OCI-LY3 (cell line): ENCODE measurements around the gene VRTN.

Experiments used
- H2AFZ ChIP-seq: fragments of 200-600, 300-600 bp; shearing (Covaris generic); 2 replicates; pipeline ENCODE4 v1.6.0; 2014; ENCODE audit warnings: antibody characterized with exemption, low read depth, low read length
- H3K27ac ChIP-seq: fragments of 200-600, 300-600 bp; sonication (generic); 2 replicates; pipeline ENCODE4 v1.5.1; 2014; ENCODE audit warnings: mild to moderate bottlenecking, low read length, moderate library complexity, mixed read lengths
- H3K27me3 ChIP-seq: fragments of 200-600, 300-600 bp; sonication (generic); 2 replicates; pipeline ENCODE4 v1.6.1; 2014; ENCODE audit warnings: low read depth, low read length, mixed read lengths
- H3K36me3 ChIP-seq: fragments of 200-600, 300-600 bp; sonication (generic); replicated peaks from 2 replicates; pipeline ENCODE3; 2014; ENCODE audit warnings: low read depth, low read length, mixed read lengths
- H3K4me1 ChIP-seq: fragments of 300-600, 200-600 bp; sonication (generic); 2 replicates; pipeline ENCODE4 v1.6.1; 2014; ENCODE audit warnings: low read length, mixed read lengths
- H3K4me2 ChIP-seq: fragments of 200-600, 300-600 bp; sonication (generic); 2 replicates; pipeline ENCODE4 v1.6.1; 2014; ENCODE audit warnings: low read length, mixed read lengths
- H3K4me3 ChIP-seq: fragments of 300-600, 200-600 bp; sonication (generic); 2 replicates; pipeline ENCODE4 v1.5.1; 2014; ENCODE audit warnings: antibody characterized with exemption, mild to moderate bottlenecking, low read length, moderate library complexity
- H3K79me2 ChIP-seq: fragments of 300-600, 200-600 bp; shearing (Covaris generic); 2 replicates; pipeline ENCODE4 v1.6.1; 2014; ENCODE audit warnings: mild to moderate bottlenecking, low read length, mixed read lengths
- H3K9ac ChIP-seq: fragments of 300-600, 200-600 bp; shearing (Covaris generic); 2 replicates; pipeline ENCODE4 v1.6.0; 2014; ENCODE audit warnings: mild to moderate bottlenecking, low read length, moderate library complexity
- H3K9me3 ChIP-seq: fragments of 200-600, 300-600 bp; shearing (Covaris generic); 2 replicates; pipeline ENCODE4 v1.6.1; 2014; ENCODE audit warnings: low read length, mixed read lengths; ENCODE audit not compliant: insufficient read depth
- H4K20me1 ChIP-seq: fragments of 200-600, 300-600 bp; sonication (generic); 2 replicates; pipeline ENCODE4 v1.6.1; 2016; ENCODE audit warnings: low read length, mixed read lengths; ENCODE audit not compliant: insufficient read depth
- CTCF ChIP-seq: fragments of 200-600, 300-600 bp; sonication (generic); IDR thresholded peaks from 2 replicates; pipeline ENCODE4 v1.5.1; 2014; ENCODE audit warnings: antibody characterized with exemption, low read length, low read depth
- EZH2phosphoT487 ChIP-seq: fragments of 200-600 bp; shearing (Covaris generic); IDR thresholded peaks from 2 replicates; pipeline ENCODE4 v1.6.1; 2018; ENCODE audit warnings: antibody characterized with exemption, mixed run types, low read depth

The VRTN gene

GRCh38 chr14:74362361-74362915, 14.2 kb downstream of the VRTN start:
- Histone ChIP-seq H3K79me2 (no peaks in the 10 kb centered on the region), H3K27me3 (peaks cover 21% of the 10 kb centered on the region), H3K4me1 (peaks cover 2% of the 10 kb centered on the region; the same call in 1 of the 2 replicates), H3K4me2 (peak overlapping the region; percentile 67), H3K27ac (no peak overlapping the region), H4K20me1 (no peaks in the 10 kb centered on the region), H3K36me3 (no peaks in the 10 kb centered on the region), H2AFZ (peak overlapping the region; percentile 61; the same call in 1 of the 2 replicates), H3K4me3 (peak overlapping the region; percentile 22; the same call in 1 of the 2 replicates), H3K9ac (no peak overlapping the region), H3K9me3 (no peaks in the 10 kb centered on the region)
- TF ChIP-seq EZH2phosphoT487 (no peak), CTCF (peak; percentile 90)

GRCh38 chr14:74364271-74364880, 16.1 kb downstream of the VRTN start:
- Histone ChIP-seq H3K9ac (no peak overlapping the region), H3K36me3 (no peaks in the 10 kb centered on the region), H2AFZ (no peak overlapping the region), H3K9me3 (no peaks in the 10 kb centered on the region), H3K4me3 (no peak overlapping the region), H3K79me2 (no peaks in the 10 kb centered on the region), H3K4me2 (no peak overlapping the region), H3K27me3 (peaks cover 21% of the 10 kb centered on the region), H4K20me1 (no peaks in the 10 kb centered on the region), H3K27ac (no peak overlapping the region), H3K4me1 (peaks cover 2% of the 10 kb centered on the region; the same call in 1 of the 2 replicates)
- TF ChIP-seq EZH2phosphoT487 (no peak), CTCF (no peak)

- H3K9me3 ChIP-seq = no peaks in the 10 kb centered on the region
- peaks cover 16% of the 10 kb centered on the region for H3K27me3 ChIP-seq
- H3K4me2 ChIP-seq = no peak overlapping the region
- TF ChIP-seq EZH2phosphoT487 = no peak
- TF ChIP-seq CTCF = no peak
- no peak overlapping the region for H3K27ac ChIP-seq
- H2AFZ ChIP-seq = no peak overlapping the region
- H3K9ac ChIP-seq = no peak overlapping the region
- H3K4me1 ChIP-seq = no peaks in the 10 kb centered on the region
- H3K79me2 ChIP-seq = no peaks in the 10 kb centered on the region
- H3K4me3 ChIP-seq = no peak overlapping the region
- H3K36me3 ChIP-seq = no peaks in the 10 kb centered on the region
- no peaks in the 10 kb centered on the region for H4K20me1 ChIP-seq
These were observed 19.8 kb downstream of the VRTN start for GRCh38 chr14:74368026-74368425.

- H3K9me3 ChIP-seq = no peaks in the 10 kb centered on the region
- H3K4me3 ChIP-seq = no peak overlapping the region
- H3K27ac ChIP-seq = no peak overlapping the region
- no peaks in the 10 kb centered on the region for H4K20me1 ChIP-seq
- TF ChIP-seq CTCF (no peak), EZH2phosphoT487 (no peak)
- no peak overlapping the region for H3K9ac ChIP-seq
- no peak overlapping the region for H2AFZ ChIP-seq
- H3K4me2 ChIP-seq = no peak overlapping the region
- no peaks in the 10 kb centered on the region for H3K4me1 ChIP-seq
- no peaks in the 10 kb centered on the region for H3K79me2 ChIP-seq
- peaks cover 13% of the 10 kb centered on the region for H3K27me3 ChIP-seq
- H3K36me3 ChIP-seq = no peaks in the 10 kb centered on the region
These were observed 20.2 kb downstream of the VRTN start for GRCh38 chr14:74368441-74368840.
